ENCODE data around the gene BRD1.

The BRD1 gene

GRCh38 chr22:49727191-49727880 lies 100.3 kb downstream of the BRD1 start:
- intact Hi-C loops (cut with DNase I) = no loop called here
- peak in 4 of 42 donors; percentile 3 to 20 (median 16) for DNase-seq

GRCh38 chr22:49726701-49727101 lies 101.0 kb downstream of the BRD1 start:
- intact Hi-C loops (cut with DNase I) = no loop called here
- DNase-seq = peak in 3 of 42 donors; percentile 4 to 14 (median 8)

DNA sequence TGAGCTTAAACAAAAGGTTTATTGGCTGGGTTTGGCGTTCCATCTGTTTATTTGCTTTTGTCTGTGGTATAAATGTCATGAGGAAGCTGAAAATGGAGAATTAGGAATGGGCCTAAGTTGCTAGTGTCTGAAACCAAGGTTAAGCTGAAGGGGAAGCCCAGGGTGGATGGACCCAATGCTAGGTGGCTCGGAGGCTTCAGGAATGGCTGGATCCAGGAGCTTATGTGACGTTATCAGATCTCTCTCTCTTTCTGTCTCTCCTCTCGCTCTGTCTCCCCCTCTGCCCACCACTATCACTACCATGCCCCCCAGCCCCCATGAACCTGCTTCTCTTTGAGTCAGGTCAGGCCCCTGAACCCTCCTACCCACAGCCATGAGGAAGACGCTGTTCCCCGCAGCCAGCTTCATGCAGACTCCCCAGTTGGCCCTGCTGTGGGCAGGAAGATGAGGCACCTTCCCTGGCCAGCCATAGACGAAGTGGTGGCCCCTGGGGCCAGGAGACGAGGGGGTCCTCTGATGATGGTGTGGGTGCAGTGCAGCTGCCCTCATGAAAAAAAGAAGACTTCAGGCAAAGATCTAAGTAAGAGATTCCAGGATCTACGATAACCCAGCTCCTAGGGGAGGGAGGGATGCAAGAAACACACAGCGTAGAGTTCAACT lies 101.5 kb downstream of the BRD1 start:
- peak in 2 of 42 donors; percentile 2 to 23 for DNase-seq
- intact Hi-C loops (cut with DNase I) = no loop called here

- DNase-seq = peak in 3 of 42 donors; percentile 3 to 24 (median 14)
- intact Hi-C loops (cut with DNase I) = no loop called here
Measured at GRCh38 chr22:49725516-49725915, 102.2 kb downstream of the BRD1 start.

DNA sequence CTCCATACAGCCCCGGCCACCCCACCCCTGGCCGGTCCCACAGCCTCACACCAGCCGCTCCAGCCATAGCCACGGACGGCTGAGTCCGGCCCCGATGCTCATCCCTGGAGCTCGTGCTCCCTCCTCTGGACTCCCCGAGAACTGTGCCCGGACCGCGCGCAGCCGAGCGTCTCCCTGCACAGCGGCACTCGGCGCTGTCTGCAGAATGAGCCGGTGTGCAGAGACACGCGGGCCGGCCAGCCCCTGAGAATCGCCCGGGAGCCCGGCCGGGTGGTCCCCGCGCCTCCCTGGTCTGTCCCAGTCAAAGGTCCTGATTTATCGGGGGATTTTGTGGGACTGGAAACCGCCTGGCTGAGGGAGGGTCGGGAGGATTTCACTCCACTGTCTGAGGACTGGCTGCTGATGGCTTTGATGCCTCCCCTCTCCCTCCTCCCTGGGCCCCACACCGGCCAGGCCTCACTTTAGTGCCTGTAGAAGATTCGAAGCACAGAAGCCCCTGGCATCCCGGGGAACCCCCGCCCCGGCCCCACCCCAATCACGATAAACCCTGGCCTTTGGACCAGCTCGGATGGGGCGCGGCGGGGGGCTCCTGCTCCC lies 102.7 kb downstream of the BRD1 start:
- intact Hi-C loops (cut with DNase I) = no loop called here

DNA sequence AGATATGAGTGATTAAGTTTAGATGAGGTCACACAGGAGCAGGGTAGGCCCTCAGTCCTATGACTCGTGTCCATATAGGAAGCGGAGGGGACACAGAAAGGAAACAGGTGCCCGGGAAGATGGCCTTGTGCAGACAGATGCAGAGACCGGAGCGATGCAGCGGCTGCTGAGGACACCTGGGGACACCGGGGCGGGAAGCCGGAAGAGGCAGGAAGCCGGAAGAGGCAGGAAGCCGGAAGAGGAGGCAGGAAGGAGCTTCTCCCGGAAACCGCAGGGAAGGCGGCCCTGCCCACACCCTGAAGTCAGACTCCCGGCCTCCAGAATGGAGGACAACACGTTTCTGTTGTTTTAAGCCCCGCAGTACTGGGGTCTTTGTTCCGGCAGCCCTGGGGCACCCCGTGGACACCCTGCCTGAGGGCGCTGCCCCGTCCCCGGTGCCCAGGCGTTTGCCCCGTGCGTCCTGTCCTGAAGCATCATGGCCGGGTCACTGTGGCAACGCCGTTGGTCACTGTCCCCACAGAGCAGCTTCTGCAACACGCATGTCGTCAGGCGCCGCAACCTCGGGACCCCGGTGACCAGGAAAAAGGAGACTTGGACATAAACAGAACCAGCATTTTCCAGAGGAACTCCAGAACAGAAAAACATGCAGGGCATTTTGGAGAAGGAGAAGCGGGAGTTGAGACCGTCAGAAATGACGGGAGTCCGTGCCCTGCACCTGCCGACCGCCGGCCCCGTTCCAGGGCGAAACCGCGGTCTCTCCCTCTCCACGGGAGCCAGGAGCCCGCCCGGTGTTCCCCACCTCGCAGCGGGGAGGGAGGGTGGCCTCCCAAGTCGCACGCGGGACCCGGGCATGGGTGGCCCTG lies 103.4 kb downstream of the BRD1 start:
- DNase-seq = peak in 3 of 42 donors; percentile 5 to 37 (median 29)
- intact Hi-C loops (cut with DNase I) = no loop called here

More for the DNA sequence above, 102.7 kb downstream of the BRD1 start:
- DNase-seq = peak; percentile 38 to 88 (median 74)

DNA sequence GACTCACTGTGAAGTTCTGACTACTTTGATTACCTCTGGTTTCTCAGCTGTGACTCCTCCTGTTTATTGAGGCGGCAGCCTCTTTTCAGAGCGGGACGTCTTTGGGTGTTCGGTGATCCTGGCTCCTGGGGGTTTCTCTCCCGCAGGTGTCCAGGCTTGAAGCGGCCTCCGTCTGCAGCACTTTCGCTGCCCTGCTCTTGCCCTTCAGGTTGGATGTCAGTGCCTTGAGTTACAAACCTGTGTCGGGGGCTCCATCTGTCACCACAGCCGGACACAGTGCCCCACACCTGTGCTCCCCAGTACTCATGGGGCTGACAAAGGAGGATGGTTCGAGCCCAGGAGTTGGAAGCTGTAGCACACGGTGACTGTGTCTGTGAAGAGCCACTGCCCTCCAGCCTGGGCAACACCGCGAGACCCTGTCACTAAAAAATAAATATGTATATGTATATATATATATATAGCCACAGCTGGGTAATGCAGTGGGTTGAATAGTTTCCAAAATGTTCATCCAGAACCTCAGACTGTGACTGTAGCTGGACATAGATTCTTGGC lies 104.1 kb downstream of the BRD1 start:
- intact Hi-C loops (cut with DNase I) = no loop called here
- peak in 3 of 42 donors; percentile 6 to 26 (median 12) for DNase-seq

Measured in head of caudate nucleus (tissue), 42 donors.